Measurements from ENCODE around the gene CALD1.

CALD1 gene

GRCh38 chr7:134905375-134905774 lies 125.9 kb downstream of the CALD1 start (continued):
- TF ChIP-seq CTCF (tag by site-specific recombination; IDR thresholded peaks at IDR 0.05) (0 out of 2 replicates have a peak, but pooled peaks have one; percentile 21), ZBTB6 (tag by site-specific recombination; IDR thresholded peaks at IDR 0.05) (peak; percentile 49; the same call in 1 of the 2 replicates), ZNF280D (tag by site-specific recombination; IDR thresholded peaks at IDR 0.05) (no peak), ZNF24 (tag by site-specific recombination; IDR thresholded peaks at IDR 0.05) (no peak), PRDM1 (tag by site-specific recombination; IDR thresholded peaks at IDR 0.05) (0 out of 2 replicates have a peak, but pooled peaks have one; percentile 30), ZBTB21 (tag by site-specific recombination; IDR thresholded peaks at IDR 0.05) (peak; percentile 65; the same call in 1 of the 2 replicates), ZNF660 (tag by site-specific recombination; IDR thresholded peaks at IDR 0.05) (peak; percentile 69)

GRCh38 chr7:134907000-134907399 lies 127.6 kb downstream of the CALD1 start:
- Histone ChIP-seq H3K27ac (ENCODE audit: extremely low read depth, low read depth, low read length) (no peak overlapping the region), H3K9me3 (ENCODE audit: control insufficient read depth, insufficient read depth, low read depth, low read length) (no peaks in the 10 kb centered on the region), H3K4me1 (ENCODE audit: control insufficient read depth, insufficient read depth, low read length) (no peaks in the 10 kb centered on the region), H3K36me3 (ENCODE audit: control insufficient read depth in 2 of 2, insufficient read depth in 1 of 2, low read length in 2 of 2) (no peaks in the 10 kb centered on the region), H3K4me3 (ENCODE audit: low read depth, low read length) (no peak overlapping the region)
- ChIA-PET CTCF (interaction anchor here (0.7 kb wide), 1 partner anchor 60 kb away, joined by 3 read pairs; no protein-coding TSS in a partner anchor), POLR2A (no interaction called here)
- TF ChIP-seq ZNF654 (tag by site-specific recombination; IDR thresholded peaks at IDR 0.05; ENCODE audit: low read depth) (no peak), ZNF621 (tag by site-specific recombination; IDR thresholded peaks at IDR 0.05) (no peak), ZNF423 (tag by site-specific recombination; IDR thresholded peaks at IDR 0.05) (no peak), WT1 (tag by site-specific recombination; IDR thresholded peaks at IDR 0.05) (no peak)

DNA sequence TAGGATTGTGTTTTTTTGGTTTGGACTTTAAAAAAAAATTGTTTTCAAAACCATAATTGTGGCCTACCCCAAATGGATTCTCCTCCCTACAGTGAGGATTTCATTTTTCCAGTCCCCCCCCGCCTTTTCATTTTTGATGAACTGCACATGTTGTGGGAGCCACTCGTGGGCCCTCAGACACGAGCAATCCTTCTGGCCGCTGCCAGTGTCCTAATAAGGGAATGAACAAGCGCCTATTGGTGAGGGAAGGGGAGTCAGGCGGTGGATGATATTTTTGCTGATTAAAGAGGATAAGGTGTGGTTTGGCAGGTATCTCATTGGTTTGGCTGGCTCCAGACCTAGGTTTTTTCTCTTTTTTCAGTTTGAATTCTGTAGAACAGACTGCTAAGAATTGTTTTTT lies 128.2 kb downstream of the CALD1 start:
- no peaks in the 10 kb centered on the region for H3K36me3 ChIP-seq (ENCODE audit: control insufficient read depth in 2 of 2, insufficient read depth in 1 of 2, low read length in 2 of 2)
- TF ChIP-seq ZNF558 (tag by site-specific recombination; IDR thresholded peaks at IDR 0.05): no peak
- no peak overlapping the region for H3K4me3 ChIP-seq (ENCODE audit: low read depth, low read length)
- H3K9me3 ChIP-seq (ENCODE audit: control insufficient read depth, insufficient read depth, low read depth, low read length): no peaks in the 10 kb centered on the region
- ChIA-PET POLR2A (no interaction called here), CTCF (interaction anchor here (0.7 kb wide), 1 partner anchor 61 kb away, joined by 3 read pairs; no protein-coding TSS in a partner anchor)
- H3K4me1 ChIP-seq (ENCODE audit: control insufficient read depth, insufficient read depth, low read length): no peaks in the 10 kb centered on the region
- no peak overlapping the region for H3K27ac ChIP-seq (ENCODE audit: extremely low read depth, low read depth, low read length)

GRCh38 chr7:134908289-134908688 lies 128.9 kb downstream of the CALD1 start:
- Histone ChIP-seq H3K4me3 (ENCODE audit: low read depth, low read length) (no peak overlapping the region), H3K9me3 (ENCODE audit: control insufficient read depth, insufficient read depth, low read depth, low read length) (no peaks in the 10 kb centered on the region), H3K27ac (ENCODE audit: extremely low read depth, low read depth, low read length) (no peak overlapping the region), H3K4me1 (ENCODE audit: control insufficient read depth, insufficient read depth, low read length) (no peaks in the 10 kb centered on the region), H3K36me3 (ENCODE audit: control insufficient read depth in 2 of 2, insufficient read depth in 1 of 2, low read length in 2 of 2) (no peaks in the 10 kb centered on the region)
- POLR2A ChIA-PET: no interaction called here
- CTCF ChIA-PET: no interaction called here
- no peak for TF ChIP-seq REPIN1 (tag by site-specific recombination; IDR thresholded peaks at IDR 0.05; ENCODE audit: low read depth)
- TF ChIP-seq ZFP41 (tag by site-specific recombination; IDR thresholded peaks at IDR 0.05; ENCODE audit: borderline replicate concordance): no peak
- no peak for TF ChIP-seq ZSCAN23 (tag by site-specific recombination; IDR thresholded peaks at IDR 0.05)
- TF ChIP-seq ZNF354C (tag by site-specific recombination; IDR thresholded peaks at IDR 0.05; ENCODE audit: borderline replicate concordance, low read depth): no peak
- TF ChIP-seq YY2 (tag by site-specific recombination; IDR thresholded peaks at IDR 0.05): no peak
- no peak for TF ChIP-seq ZNF670 (tag by site-specific recombination; IDR thresholded peaks at IDR 0.05; ENCODE audit: low read depth)
- TF ChIP-seq ZNF629 (tag by site-specific recombination; IDR thresholded peaks at IDR 0.05): no peak
- TF ChIP-seq ZNF391 (tag by site-specific recombination; IDR thresholded peaks at IDR 0.05; ENCODE audit: borderline replicate concordance, low read depth): no peak
- TF ChIP-seq ZFP3 (tag by site-specific recombination; IDR thresholded peaks at IDR 0.05; ENCODE audit: low read depth): no peak
- no peak for TF ChIP-seq ZNF596 (tag by site-specific recombination; IDR thresholded peaks at IDR 0.05)
- no peak for TF ChIP-seq ZNF121 (tag by site-specific recombination; IDR thresholded peaks at IDR 0.05)
- no peak for TF ChIP-seq TRIM28 (IDR thresholded peaks at IDR 0.05; ENCODE audit: borderline replicate concordance, low read length)
- no peak for TF ChIP-seq ZNF114 (tag by site-specific recombination; IDR thresholded peaks at IDR 0.05)
- TF ChIP-seq ZNF544 (tag by site-specific recombination; IDR thresholded peaks at IDR 0.05): no peak
- no peak for TF ChIP-seq ZNF133 (tag by site-specific recombination; IDR thresholded peaks at IDR 0.05)

Measured in HEK293 (cell line).